HEK293 (cell line): Measurements from ENCODE around the gene PTPRCAP.

Source experiments
- CTCF ChIA-PET: fragments of 350-600 bp; formaldehyde crosslinking; extraction: SDS; loops from one replicate; lab custom pipeline; 2021; ENCODE audit warnings: antibody characterized with exemption; lab: Yijun Ruan, JAX
- POLR2A ChIA-PET: fragments of 300-600 bp; formaldehyde crosslinking; extraction: SDS; loops from one replicate; lab custom pipeline; 2020; ENCODE audit warnings: antibody characterized with exemption, inconsistent platforms; lab: Yijun Ruan, JAX
- H3K27ac ChIP-seq: fragments of 200-500 bp; sonication (Bioruptor generic); 2 replicates; pipeline ENCODE4 v1.5.1; 2014; ENCODE audit warnings: low read depth, low read length, control low read depth, inconsistent platforms; ENCODE audit errors: extremely low read depth
- H3K36me3 ChIP-seq, 2 experiments: fragments of 200-500 bp in 1 of 2; sonication (Bioruptor generic) in 1 of 2; 1 replicate in 1 of 2; 2 replicates in 1 of 2; pipeline ENCODE4 v1.5.1; 2014 to 2017; ENCODE audit warnings: inconsistent platforms in 2 of 2, low read length in 2 of 2; ENCODE audit not compliant: control insufficient read depth in 2 of 2, insufficient read depth in 1 of 2
- H3K4me1 ChIP-seq: fragments of 200-500 bp; sonication (Bioruptor generic); 2 replicates; pipeline ENCODE4 v1.5.1; 2014; ENCODE audit warnings: mild to moderate bottlenecking, low read length, inconsistent platforms; ENCODE audit not compliant: control insufficient read depth, insufficient read depth
- H3K4me3 ChIP-seq: 2 replicates; pipeline ENCODE4 v1.5.1; 2011; ENCODE audit warnings: low read depth, mild to moderate bottlenecking, control low read depth, low read length, moderate library complexity
- H3K9me3 ChIP-seq: fragments of 200-500 bp; sonication (Bioruptor generic); 2 replicates; pipeline ENCODE4 v1.5.1; 2014; ENCODE audit warnings: low read depth, low read length, inconsistent platforms; ENCODE audit not compliant: control insufficient read depth, insufficient read depth
- GLIS1 ChIP-seq: fragments of 450-650 bp; formaldehyde crosslinking; IDR thresholded peaks from 2 replicates; pipeline ENCODE4 v1.5.1; 2016; ENCODE audit warnings: missing biosample characterization, missing genetic modification characterization
- KLF10 ChIP-seq: fragments of 450-650 bp; IDR thresholded peaks from 2 replicates; pipeline ENCODE4 v1.5.1; 2018; ENCODE audit warnings: missing biosample characterization, mild to moderate bottlenecking, missing genetic modification characterization
- PRDM6 ChIP-seq: fragments of 450-650 bp; formaldehyde crosslinking; IDR thresholded peaks from 2 replicates; pipeline ENCODE4 v1.5.1; 2017; ENCODE audit warnings: missing biosample characterization, missing genetic modification characterization
- REST ChIP-seq: fragments of 450-650 bp; formaldehyde crosslinking; IDR thresholded peaks from 2 replicates; pipeline ENCODE4 v1.5.1; 2016; ENCODE audit warnings: missing biosample characterization, missing genetic modification characterization
- SCRT2 ChIP-seq: fragments of 450-650 bp; formaldehyde crosslinking; IDR thresholded peaks from 2 replicates; pipeline ENCODE4 v1.5.1; 2016; ENCODE audit warnings: missing biosample characterization, missing genetic modification characterization
- ZFP3 ChIP-seq: fragments of 450-650 bp; formaldehyde crosslinking; IDR thresholded peaks from 2 replicates; pipeline ENCODE4 v1.5.1; 2016; ENCODE audit warnings: low read depth, missing biosample characterization, missing genetic modification characterization
- ZNF501 ChIP-seq: fragments of 450-650 bp; formaldehyde crosslinking; IDR thresholded peaks from 2 replicates; pipeline ENCODE4 v1.5.1; 2016; ENCODE audit warnings: missing biosample characterization, missing genetic modification characterization
- ZNF529 ChIP-seq: fragments of 450-650 bp; formaldehyde crosslinking; IDR thresholded peaks from 2 replicates; pipeline ENCODE4 v1.5.1; 2017; ENCODE audit warnings: missing genetic modification characterization, missing biosample characterization; ENCODE audit not compliant: insufficient replicate concordance
- ZNF561 ChIP-seq: fragments of 450-650 bp; IDR thresholded peaks from 2 replicates; pipeline ENCODE4 v1.5.1; 2018; ENCODE audit warnings: missing biosample characterization, missing genetic modification characterization, borderline replicate concordance
- ZNF585B ChIP-seq: fragments of 450-650 bp; formaldehyde crosslinking; IDR thresholded peaks from 2 replicates; pipeline ENCODE4 v1.5.1; 2016; ENCODE audit warnings: missing biosample characterization, missing genetic modification characterization
- ZNF600 ChIP-seq: fragments of 450-650 bp; formaldehyde crosslinking; IDR thresholded peaks from 2 replicates; pipeline ENCODE4 v1.5.1; 2016; ENCODE audit warnings: missing biosample characterization, missing genetic modification characterization
- ZNF610 ChIP-seq: fragments of 450-650 bp; formaldehyde crosslinking; IDR thresholded peaks from 2 replicates; pipeline ENCODE4 v1.5.1; 2016; ENCODE audit warnings: missing biosample characterization, missing genetic modification characterization, borderline replicate concordance
- ZNF692 ChIP-seq: fragments of 450-650 bp; formaldehyde crosslinking; IDR thresholded peaks from 2 replicates; pipeline ENCODE4 v1.5.1; 2016; ENCODE audit warnings: missing biosample characterization, missing genetic modification characterization
- ZNF776 ChIP-seq: fragments of 450-650 bp; formaldehyde crosslinking; IDR thresholded peaks from 2 replicates; pipeline ENCODE4 v1.5.0; 2017; ENCODE audit warnings: missing biosample characterization, missing genetic modification characterization, borderline replicate concordance
- TF ChIP-seq, protein P1 (sequence below): fragments of 450-650 bp; formaldehyde crosslinking; IDR thresholded peaks from 2 replicates; pipeline ENCODE4 v1.5.1; 2016; ENCODE audit warnings: missing biosample characterization, missing genetic modification characterization
- TF ChIP-seq, protein P2 (sequence below): fragments of 450-650 bp; formaldehyde crosslinking; IDR thresholded peaks from 2 replicates; pipeline ENCODE4 v1.5.1; 2016; ENCODE audit warnings: missing biosample characterization, missing genetic modification characterization

Gene PTPRCAP

DNA sequence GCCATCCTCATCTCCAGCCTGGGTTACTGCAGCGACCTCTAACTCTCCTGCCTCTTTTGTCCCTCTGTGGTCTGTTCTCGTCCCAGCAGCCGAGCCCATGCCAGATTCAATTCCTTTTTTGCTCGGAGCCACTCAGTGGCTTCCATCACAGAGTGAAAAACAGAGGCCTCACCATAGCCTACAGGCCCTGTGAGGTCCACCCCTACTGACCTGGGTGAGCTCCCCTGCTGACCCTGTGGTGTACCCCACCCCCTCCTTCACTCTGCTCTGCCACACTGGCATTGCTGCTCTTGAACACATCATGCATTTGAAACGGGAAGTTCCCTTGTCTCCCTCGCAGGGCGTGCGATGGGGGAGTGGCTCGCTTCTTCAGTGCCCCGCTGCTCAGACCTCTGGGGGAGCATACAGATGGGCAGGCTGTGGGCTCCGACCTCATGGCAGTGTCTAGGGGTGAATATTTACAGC is 47.4 kb upstream of the PTPRCAP start:
- Histone ChIP-seq H3K36me3 (peaks cover 0 to 30% of the 10 kb centered on the region in 2 experiments; a peak in 2 of 3 replicates), H3K27ac (no peak overlapping the region), H3K9me3 (no peaks in the 10 kb centered on the region), H3K4me3 (no peak overlapping the region), H3K4me1 (no peaks in the 10 kb centered on the region)
- ChIA-PET CTCF (interaction anchor here (0.6 kb wide), 2 partner anchors 98 to 722 kb away, joined by 3 read pairs; no protein-coding TSS in a partner anchor), POLR2A (no interaction called here)
- TF ChIP-seq GLIS1: peak; percentile 31
- TF ChIP-seq ZNF585B (tag by site-specific recombination): no peak

DNA sequence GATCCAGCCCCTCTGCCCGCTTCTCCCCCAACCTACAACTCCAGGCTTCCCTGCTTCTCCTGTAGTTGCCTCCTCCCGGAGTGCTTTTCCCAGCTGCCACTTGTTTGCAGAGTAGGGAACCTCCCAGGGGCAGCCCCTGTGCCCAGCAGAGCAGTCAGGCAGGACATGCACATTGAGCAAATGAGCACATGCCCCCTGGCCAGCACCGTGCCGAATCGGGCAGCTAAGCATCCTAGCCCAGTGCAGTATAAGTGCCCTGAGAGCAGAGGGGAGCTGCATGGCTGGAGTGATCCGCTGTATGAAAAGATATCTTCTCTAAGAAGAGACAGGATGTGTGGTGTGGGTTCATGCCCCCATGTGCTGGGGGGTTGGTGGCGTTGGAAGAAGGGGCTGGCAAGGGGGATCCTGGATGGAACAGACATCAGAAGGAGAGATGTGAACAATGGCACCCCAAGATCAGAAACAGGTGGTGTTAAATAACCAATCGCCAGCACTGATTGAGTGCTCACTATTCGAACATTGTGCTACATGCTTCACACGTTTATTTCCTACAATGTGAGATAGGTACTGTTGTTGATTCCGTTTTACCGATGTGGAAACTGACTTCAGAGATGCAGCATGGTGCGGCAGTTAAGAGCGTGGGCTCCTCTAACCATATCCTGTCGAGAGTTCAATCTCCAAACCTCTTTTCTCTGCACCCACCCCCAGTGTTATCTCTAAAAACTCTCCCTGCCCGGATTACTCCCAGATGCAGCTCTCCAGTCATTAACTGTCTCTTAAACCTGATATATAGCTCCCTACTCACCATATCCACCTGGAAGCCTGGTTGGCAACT is 46.6 kb upstream of the PTPRCAP start:
- CTCF ChIA-PET: interaction anchor here (0.6 kb wide), 1 partner anchor 97 kb away, joined by 3 read pairs; no protein-coding TSS in a partner anchor
- H3K27ac ChIP-seq: no peak overlapping the region
- TF ChIP-seq ZNF529 (tag by site-specific recombination): no peak
- no peak for TF ChIP-seq PRDM6 (tag by site-specific recombination)
- TF ChIP-seq ZNF776 (tag by site-specific recombination): no peak
- TF ChIP-seq SCRT2 (tag by site-specific recombination): peak; percentile 33; the same call in 1 of the 2 replicates
- TF ChIP-seq ZNF600 (tag by site-specific recombination): 0 out of 2 replicates have a peak, but pooled peaks have one; percentile 13
- TF ChIP-seq, all 188 proteins: peak for 2
- peak overlapping the region; percentile 77 for H3K4me3 ChIP-seq
- POLR2A ChIA-PET: interaction anchor here (1.6 kb wide), 1 partner anchor 15 kb away, joined by 11 read pairs; the partner anchor contains the start of gene TMEM134
- H3K36me3 ChIP-seq: peaks cover 0 to 22% of the 10 kb centered on the region in 2 experiments; a peak in 2 of 3 replicates
- no peaks in the 10 kb centered on the region for H3K4me1 ChIP-seq
- H3K9me3 ChIP-seq: no peaks in the 10 kb centered on the region

DNA sequence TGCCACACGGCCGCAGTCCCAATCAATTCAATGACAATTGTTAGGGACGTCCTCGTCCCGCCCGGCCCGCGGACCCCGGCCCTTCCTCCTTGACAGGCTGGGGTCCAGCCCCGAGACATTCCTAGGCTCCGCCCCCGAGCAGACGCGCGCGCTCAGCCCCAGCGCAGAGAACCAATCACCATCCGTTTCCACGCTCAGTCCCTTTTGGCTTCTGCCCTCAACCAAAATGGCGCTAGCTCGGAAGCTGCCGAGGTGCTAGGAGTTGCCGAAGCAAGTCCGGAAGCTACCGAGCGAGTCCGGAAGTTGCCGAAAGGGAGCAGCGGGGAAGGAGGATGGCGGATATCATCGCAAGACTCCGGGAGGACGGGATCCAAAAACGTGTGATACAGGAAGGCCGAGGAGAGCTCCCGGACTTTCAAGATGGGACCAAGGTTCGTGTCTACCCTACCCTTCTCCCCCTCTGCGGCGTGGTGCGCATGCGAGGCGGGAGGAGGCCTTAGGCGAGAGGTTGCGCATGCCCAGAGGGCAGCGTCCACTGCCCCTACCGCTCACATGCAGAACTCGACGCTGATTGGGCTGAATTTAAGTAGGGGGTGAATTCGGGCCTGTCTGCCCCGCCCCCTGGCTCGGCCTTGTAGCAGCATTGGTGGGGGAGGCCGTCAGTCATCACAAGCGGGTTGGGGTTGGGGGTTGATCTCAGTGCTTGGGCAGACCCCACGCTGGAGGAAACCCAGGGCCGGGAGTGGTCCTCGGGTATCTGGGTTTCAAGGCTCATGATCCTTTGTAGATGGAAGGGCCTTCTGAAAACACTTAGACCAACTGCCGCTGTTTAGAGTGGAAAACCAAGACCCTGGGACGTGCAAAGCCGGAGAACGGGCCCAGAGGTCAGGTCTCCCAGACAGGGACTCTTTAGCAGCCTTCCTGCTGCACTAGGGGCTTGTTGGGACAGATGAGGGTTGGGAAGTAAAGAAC is 45.6 kb upstream of the PTPRCAP start, which contains the start of gene AIP:
AIP (plus strand) TSS at position 200 of the 972 bp plus-strand sequence; CDS start at position 333, 133 bp downstream.
- CTCF ChIA-PET: interaction anchor here (0.6 to 0.8 kb wide), 2 partner anchors 89 to 429 kb away, joined by 3 to 4 read pairs; no protein-coding TSS in a partner anchor
- H3K27ac ChIP-seq: peak within 1 kb of the TSS; percentile 45; the same call in 1 of the 2 replicates
- POLR2A ChIA-PET: interaction anchor here (0.6 to 1.6 kb wide), 11 partner anchors 9 to 823 kb away, joined by 3 to 11 read pairs (median 4); partner anchors contain the start of genes PPP1CA, RAD9A and TMEM134
- TF ChIP-seq ZNF692 (peak; percentile 94), ZNF561 (no peak), REST (no peak), ZFP3 (no peak), KLF10 (0 out of 2 replicates have a peak, but pooled peaks have one; percentile 34), ZNF610 (tag by site-specific recombination) (peak; percentile 79; the same call in 1 of the 2 replicates), ZNF501 (tag by site-specific recombination) (peak; percentile 60)
- TF ChIP-seq, protein P1, sequence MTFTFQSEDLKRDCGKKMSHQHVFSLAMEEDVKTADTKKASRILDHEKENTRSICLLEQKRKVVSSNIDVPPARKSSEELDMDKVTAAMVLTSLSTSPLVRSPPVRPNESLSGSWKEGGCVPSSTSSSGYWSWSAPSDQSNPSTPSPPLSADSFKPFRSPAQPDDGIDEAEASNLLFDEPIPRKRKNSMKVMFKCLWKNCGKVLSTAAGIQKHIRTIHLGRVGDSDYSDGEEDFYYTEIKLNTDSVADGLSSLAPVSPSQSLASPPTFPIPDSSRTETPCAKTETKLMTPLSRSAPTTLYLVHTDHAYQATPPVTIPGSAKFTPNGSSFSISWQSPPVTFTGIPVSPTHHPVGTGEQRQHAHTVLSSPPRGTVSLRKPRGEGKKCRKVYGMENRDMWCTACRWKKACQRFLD (tag by site-specific recombination): no peak
- TF ChIP-seq, protein P2, sequence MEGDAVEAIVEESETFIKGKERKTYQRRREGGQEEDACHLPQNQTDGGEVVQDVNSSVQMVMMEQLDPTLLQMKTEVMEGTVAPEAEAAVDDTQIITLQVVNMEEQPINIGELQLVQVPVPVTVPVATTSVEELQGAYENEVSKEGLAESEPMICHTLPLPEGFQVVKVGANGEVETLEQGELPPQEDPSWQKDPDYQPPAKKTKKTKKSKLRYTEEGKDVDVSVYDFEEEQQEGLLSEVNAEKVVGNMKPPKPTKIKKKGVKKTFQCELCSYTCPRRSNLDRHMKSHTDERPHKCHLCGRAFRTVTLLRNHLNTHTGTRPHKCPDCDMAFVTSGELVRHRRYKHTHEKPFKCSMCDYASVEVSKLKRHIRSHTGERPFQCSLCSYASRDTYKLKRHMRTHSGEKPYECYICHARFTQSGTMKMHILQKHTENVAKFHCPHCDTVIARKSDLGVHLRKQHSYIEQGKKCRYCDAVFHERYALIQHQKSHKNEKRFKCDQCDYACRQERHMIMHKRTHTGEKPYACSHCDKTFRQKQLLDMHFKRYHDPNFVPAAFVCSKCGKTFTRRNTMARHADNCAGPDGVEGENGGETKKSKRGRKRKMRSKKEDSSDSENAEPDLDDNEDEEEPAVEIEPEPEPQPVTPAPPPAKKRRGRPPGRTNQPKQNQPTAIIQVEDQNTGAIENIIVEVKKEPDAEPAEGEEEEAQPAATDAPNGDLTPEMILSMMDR: peak; percentile 38; the same call in 1 of the 2 replicates

More for the DNA sequence above, 45.6 kb upstream of the PTPRCAP start, which contains the start of gene AIP:
- Histone ChIP-seq H3K36me3 (peaks cover 0 to 18% of the 10 kb centered on the region in 2 experiments; a peak in 1 of 3 replicates), H3K4me1 (no peaks in the 10 kb centered on the region), H3K4me3 (peak within 1 kb of the TSS; percentile 77), H3K9me3 (no peaks in the 10 kb centered on the region)
